ENCODE results near the gene FATE1. TPM values are rescaled to one million over a fixed set of nuclear protein-coding genes. Genes with fewer than 3 reads are reported as not detected.

Gene FATE1
- total and polyA plus RNA-seq, 2 donors, result 5.0 to 5.5 TPM

DNA sequence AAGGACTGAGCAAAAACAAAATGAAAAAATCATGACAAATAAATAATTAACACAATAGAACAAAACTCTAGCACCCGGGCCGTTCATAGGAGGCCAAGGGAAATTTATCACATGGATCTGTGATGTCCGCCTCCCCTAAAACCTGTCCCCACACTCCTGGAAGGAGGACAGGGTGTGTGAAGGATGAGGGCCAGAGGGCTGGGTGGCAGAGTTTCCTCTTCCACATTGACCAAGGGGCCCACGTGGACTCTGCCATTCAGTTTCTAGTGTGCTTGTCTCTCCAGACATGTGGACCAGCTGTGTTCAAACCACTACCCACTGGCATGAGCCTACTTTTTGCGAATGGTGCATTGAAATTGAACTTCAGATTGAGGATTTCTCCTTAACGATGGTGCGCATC lies 14.3 kb upstream of the FATE1 start:
- DNase-seq (ENCODE audit: low read depth in 6 of 9, low spot score in 9 of 9), result no peak
- H3K4me3 ChIP-seq (ENCODE audit: low read length in 2 of 2), result no peak overlapping the region
- peaks cover 0 to 2% of the 10 kb centered on the region in 2 donors for H3K27me3 ChIP-seq (ENCODE audit: control insufficient read depth in 2 of 2, insufficient read depth in 1 of 2, low read length in 1 of 2)
- 96% methylated on average over 7 of the region's 7 CpGs for WGBS
- H3K4me1 ChIP-seq (ENCODE audit: control insufficient read depth in 2 of 2, insufficient read depth in 2 of 2, low read length in 2 of 2), result no peaks in the 10 kb centered on the region
- H3K9me3 ChIP-seq (ENCODE audit: control insufficient read depth in 2 of 2, insufficient read depth in 1 of 2, low read length in 1 of 2), result no peaks in the 10 kb centered on the region
- H3K27ac ChIP-seq (ENCODE audit: low read depth in 1 of 2, low read length in 1 of 2), result no peak overlapping the region
- no peaks in the 10 kb centered on the region for H3K36me3 ChIP-seq (ENCODE audit: control insufficient read depth in 2 of 2, insufficient read depth in 2 of 2, low read length in 1 of 2)

GRCh38 chrX:151702026-151702714 lies 13.7 kb upstream of the FATE1 start:
- Histone ChIP-seq H3K4me1 (ENCODE audit: control insufficient read depth in 2 of 2, insufficient read depth in 2 of 2, low read length in 2 of 2) (no peaks in the 10 kb centered on the region), H3K27me3 (ENCODE audit: control insufficient read depth in 2 of 2, insufficient read depth in 1 of 2, low read length in 1 of 2) (peaks cover 0 to 2% of the 10 kb centered on the region in 2 donors), H3K27ac (ENCODE audit: low read depth in 1 of 2, low read length in 1 of 2) (no peak overlapping the region), H3K9me3 (ENCODE audit: control insufficient read depth in 2 of 2, insufficient read depth in 1 of 2, low read length in 1 of 2) (no peaks in the 10 kb centered on the region), H3K4me3 (ENCODE audit: low read length in 2 of 2) (no peak overlapping the region), H3K36me3 (ENCODE audit: control insufficient read depth in 2 of 2, insufficient read depth in 2 of 2, low read length in 1 of 2) (no peaks in the 10 kb centered on the region)
- 79% methylated on average over 9 of the region's 9 CpGs for WGBS
- no peak for DNase-seq (ENCODE audit: low read depth in 6 of 9, low spot score in 9 of 9)

DNA sequence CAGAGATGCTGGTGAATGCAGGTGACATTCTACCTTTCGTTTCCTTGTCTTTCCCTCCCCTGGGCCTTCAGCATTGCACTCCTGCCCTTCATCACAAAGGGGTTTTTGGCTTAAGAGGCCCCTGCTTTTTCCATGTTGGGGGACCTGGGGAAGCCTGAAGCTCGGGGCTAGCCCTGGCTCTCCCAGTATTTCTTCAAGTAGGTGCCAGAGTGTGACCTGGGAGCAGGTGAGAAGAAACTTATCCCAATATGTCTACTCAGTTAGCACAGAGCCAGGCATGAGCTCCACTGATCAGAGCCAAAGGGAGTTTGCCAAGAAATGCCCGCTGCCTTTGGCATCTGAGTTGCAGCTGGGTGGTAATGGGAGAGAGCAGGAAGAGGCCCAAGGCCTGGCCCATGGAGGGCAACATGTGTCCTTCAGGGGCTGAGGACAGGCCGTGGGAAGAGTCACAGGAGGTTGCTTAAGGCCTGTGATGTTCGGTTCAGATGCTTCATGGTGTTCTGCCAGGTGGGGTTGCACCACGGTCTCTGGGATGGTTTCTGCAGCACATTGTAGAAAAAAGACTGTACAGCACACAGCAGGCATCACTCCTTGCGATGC lies 13.0 kb upstream of the FATE1 start:
- Histone ChIP-seq H3K9me3 (ENCODE audit: control insufficient read depth in 2 of 2, insufficient read depth in 1 of 2, low read length in 1 of 2) (no peaks in the 10 kb centered on the region), H3K4me1 (ENCODE audit: control insufficient read depth in 2 of 2, insufficient read depth in 2 of 2, low read length in 2 of 2) (no peaks in the 10 kb centered on the region), H3K36me3 (ENCODE audit: control insufficient read depth in 2 of 2, insufficient read depth in 2 of 2, low read length in 1 of 2) (no peaks in the 10 kb centered on the region), H3K27ac (ENCODE audit: low read depth in 1 of 2, low read length in 1 of 2) (no peak overlapping the region), H3K27me3 (ENCODE audit: control insufficient read depth in 2 of 2, insufficient read depth in 1 of 2, low read length in 1 of 2) (peaks cover 0 to 2% of the 10 kb centered on the region in 2 donors), H3K4me3 (ENCODE audit: low read length in 2 of 2) (no peak overlapping the region)
- WGBS, result 86% methylated on average over 7 of the region's 7 CpGs
- no peak for DNase-seq (ENCODE audit: low read depth in 6 of 9, low spot score in 9 of 9)

GRCh38 chrX:151703487-151703886 lies 12.3 kb upstream of the FATE1 start:
- 70% methylated on average over 7 of the region's 7 CpGs for WGBS
- H3K4me1 ChIP-seq (ENCODE audit: control insufficient read depth in 2 of 2, insufficient read depth in 2 of 2, low read length in 2 of 2), result no peaks in the 10 kb centered on the region
- no peak overlapping the region for H3K4me3 ChIP-seq (ENCODE audit: low read length in 2 of 2)
- H3K27me3 ChIP-seq (ENCODE audit: control insufficient read depth in 2 of 2, insufficient read depth in 1 of 2, low read length in 1 of 2), result peaks cover 0 to 2% of the 10 kb centered on the region in 2 donors
- no peaks in the 10 kb centered on the region for H3K9me3 ChIP-seq (ENCODE audit: control insufficient read depth in 2 of 2, insufficient read depth in 1 of 2, low read length in 1 of 2)
- no peak overlapping the region for H3K27ac ChIP-seq (ENCODE audit: low read depth in 1 of 2, low read length in 1 of 2)
- DNase-seq (ENCODE audit: low read depth in 6 of 9, low spot score in 9 of 9), result no peak
- no peaks in the 10 kb centered on the region for H3K36me3 ChIP-seq (ENCODE audit: control insufficient read depth in 2 of 2, insufficient read depth in 2 of 2, low read length in 1 of 2)

DNA sequence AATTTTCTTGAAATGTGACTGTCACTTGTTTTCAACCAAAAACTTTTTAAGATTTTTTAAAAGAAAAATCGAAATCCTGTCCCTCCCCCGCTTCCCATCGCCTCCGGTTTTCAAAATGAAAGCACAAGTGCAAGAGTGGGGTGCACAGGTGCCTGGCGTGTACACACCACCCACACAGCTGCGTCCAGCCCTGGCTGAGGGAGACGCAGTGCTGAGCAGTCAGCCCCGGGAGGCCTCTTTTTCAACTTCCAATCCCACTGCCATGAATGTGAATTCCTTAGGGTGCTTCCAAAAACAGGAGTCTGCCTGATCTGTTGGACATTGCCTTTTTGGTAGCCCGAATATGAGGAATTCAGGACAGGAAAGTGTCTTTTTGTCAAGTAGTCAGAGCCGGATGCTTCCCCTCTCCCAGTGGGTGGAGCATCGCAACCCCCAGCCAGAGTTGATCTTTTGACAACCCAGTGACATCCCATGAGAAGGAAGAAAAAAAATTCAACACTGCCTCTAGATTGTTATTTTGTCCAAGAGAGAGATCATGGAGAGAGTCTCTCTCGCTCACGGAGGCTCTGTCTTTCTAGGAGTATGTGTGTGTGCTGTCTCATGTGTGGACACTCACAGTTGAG lies 11.7 kb upstream of the FATE1 start:
- Histone ChIP-seq H3K4me3 (ENCODE audit: low read length in 2 of 2) (no peak overlapping the region), H3K27ac (ENCODE audit: low read depth in 1 of 2, low read length in 1 of 2) (no peak overlapping the region), H3K9me3 (ENCODE audit: control insufficient read depth in 2 of 2, insufficient read depth in 1 of 2, low read length in 1 of 2) (no peaks in the 10 kb centered on the region), H3K27me3 (ENCODE audit: control insufficient read depth in 2 of 2, insufficient read depth in 1 of 2, low read length in 1 of 2) (peaks cover 0 to 2% of the 10 kb centered on the region in 2 donors), H3K4me1 (ENCODE audit: control insufficient read depth in 2 of 2, insufficient read depth in 2 of 2, low read length in 2 of 2) (no peaks in the 10 kb centered on the region), H3K36me3 (ENCODE audit: control insufficient read depth in 2 of 2, insufficient read depth in 2 of 2, low read length in 1 of 2) (no peaks in the 10 kb centered on the region)
- DNase-seq (ENCODE audit: low read depth in 6 of 9, low spot score in 9 of 9), result no peak
- 89% methylated on average over 13 of the region's 13 CpGs for WGBS

DNA sequence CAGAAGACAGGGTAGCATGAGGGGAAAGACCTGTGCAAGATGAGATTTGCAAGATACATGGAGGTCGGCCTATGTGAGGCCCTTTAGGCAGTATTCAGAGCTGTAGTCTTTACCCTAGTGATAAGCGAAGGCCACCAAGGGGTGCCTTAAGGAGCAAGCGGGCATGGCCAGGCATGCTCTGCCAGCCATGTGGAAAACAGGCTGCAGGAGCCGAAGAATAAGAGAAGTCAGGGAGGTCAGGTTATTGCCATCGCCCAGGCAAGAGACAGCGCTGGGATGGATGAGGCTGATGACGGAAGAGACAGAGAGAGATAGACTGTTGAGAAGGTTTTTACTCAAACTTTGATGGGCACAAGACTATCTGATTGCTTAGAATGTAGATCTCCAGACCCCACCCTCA lies 7.0 kb upstream of the FATE1 start:
- Histone ChIP-seq H3K4me3 (ENCODE audit: low read length in 2 of 2) (no peak overlapping the region), H3K36me3 (ENCODE audit: control insufficient read depth in 2 of 2, insufficient read depth in 2 of 2, low read length in 1 of 2) (no peaks in the 10 kb centered on the region), H3K9me3 (ENCODE audit: control insufficient read depth in 2 of 2, insufficient read depth in 1 of 2, low read length in 1 of 2) (no peaks in the 10 kb centered on the region), H3K27ac (ENCODE audit: low read depth in 1 of 2, low read length in 1 of 2) (no peak overlapping the region), H3K4me1 (ENCODE audit: control insufficient read depth in 2 of 2, insufficient read depth in 2 of 2, low read length in 2 of 2) (no peaks in the 10 kb centered on the region), H3K27me3 (ENCODE audit: control insufficient read depth in 2 of 2, insufficient read depth in 1 of 2, low read length in 1 of 2) (peaks cover 0 to 2% of the 10 kb centered on the region in 2 donors)
- no peak for DNase-seq (ENCODE audit: low read depth in 6 of 9, low spot score in 9 of 9)
- 98% methylated on average over 7 of the region's 7 CpGs for WGBS

DNA sequence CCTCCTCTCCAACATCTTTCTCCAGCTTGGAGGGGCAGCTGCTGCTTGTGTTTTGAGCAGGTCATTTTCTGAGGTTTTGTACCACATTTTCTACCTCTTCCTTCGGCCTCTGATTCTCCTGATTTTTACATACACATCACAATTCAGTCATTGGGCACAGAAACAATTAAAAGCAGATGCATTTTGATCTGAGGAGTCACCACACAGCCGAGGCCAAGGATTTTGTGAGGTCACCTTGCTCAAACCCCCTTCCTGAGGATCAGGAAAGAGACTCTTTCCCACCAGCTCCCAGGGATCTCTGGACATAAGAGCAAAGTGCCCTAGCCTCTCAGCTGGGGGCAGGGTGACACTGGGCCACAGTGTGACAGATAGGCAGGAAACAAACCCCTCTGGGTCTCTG lies 5.4 kb upstream of the FATE1 start:
- 85% methylated on average over 2 of the region's 2 CpGs for WGBS
- Histone ChIP-seq H3K36me3 (ENCODE audit: control insufficient read depth in 2 of 2, insufficient read depth in 2 of 2, low read length in 1 of 2) (no peaks in the 10 kb centered on the region), H3K27me3 (ENCODE audit: control insufficient read depth in 2 of 2, insufficient read depth in 1 of 2, low read length in 1 of 2) (no peaks in the 10 kb centered on the region)

DNA sequence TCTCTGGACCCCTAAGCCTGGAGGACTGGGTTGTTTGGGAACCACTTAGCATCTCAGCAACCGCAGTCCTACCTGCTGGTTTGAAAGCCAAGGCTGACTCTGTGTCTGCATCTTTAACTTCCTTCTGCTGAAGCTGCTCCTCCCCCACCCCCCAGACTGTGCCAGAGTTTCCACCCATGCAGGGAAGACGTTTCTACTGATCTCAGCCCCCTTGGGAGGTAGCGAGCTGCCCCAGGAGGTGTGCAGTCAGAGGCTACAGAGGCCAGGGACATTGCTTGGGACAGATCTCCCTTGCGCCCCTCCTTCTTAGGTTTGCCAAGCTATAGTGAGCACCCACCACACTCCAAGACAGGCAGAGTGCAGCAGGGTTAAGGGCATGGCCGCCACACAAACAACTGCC lies 4.7 kb upstream of the FATE1 start:
- no peaks in the 10 kb centered on the region for H3K36me3 ChIP-seq (ENCODE audit: control insufficient read depth in 2 of 2, insufficient read depth in 2 of 2, low read length in 1 of 2)
- WGBS, result 64% methylated on average over 5 of the region's 5 CpGs
- no peaks in the 10 kb centered on the region for H3K27me3 ChIP-seq (ENCODE audit: control insufficient read depth in 2 of 2, insufficient read depth in 1 of 2, low read length in 1 of 2)

More for the DNA sequence above, 5.4 kb upstream of the FATE1 start:
- H3K4me1 ChIP-seq (ENCODE audit: control insufficient read depth in 2 of 2, insufficient read depth in 2 of 2, low read length in 2 of 2), result no peaks in the 10 kb centered on the region
- DNase-seq (ENCODE audit: low read depth in 6 of 9, low spot score in 9 of 9), result no peak
- H3K9me3 ChIP-seq (ENCODE audit: control insufficient read depth in 2 of 2, insufficient read depth in 1 of 2, low read length in 1 of 2), result no peaks in the 10 kb centered on the region
- no peak overlapping the region for H3K27ac ChIP-seq (ENCODE audit: low read depth in 1 of 2, low read length in 1 of 2)
- no peak overlapping the region for H3K4me3 ChIP-seq (ENCODE audit: low read length in 2 of 2)

DNA sequence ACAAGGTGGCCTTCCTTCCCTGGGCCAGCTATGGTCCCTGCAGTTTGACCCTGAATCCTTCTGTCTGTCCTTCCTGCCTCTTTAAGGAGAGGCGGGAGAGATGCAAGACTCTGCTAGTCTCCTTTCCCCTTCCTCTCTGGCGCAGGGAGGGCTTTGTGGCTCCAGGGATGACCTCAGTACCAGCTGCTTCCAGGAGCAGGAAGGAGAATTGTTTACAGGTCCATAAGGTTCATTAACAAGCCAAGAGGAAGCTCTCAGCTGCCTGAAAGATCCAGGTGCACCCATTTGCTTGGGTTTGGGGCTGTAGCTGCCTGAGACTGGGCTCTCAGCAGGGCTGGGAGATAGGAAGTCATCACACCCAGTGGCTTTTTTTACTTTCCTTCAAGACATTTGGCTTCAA lies 4.0 kb upstream of the FATE1 start:
- DNase-seq (ENCODE audit: low read depth in 6 of 9, low spot score in 9 of 9), result no peak
- Histone ChIP-seq H3K4me1 (ENCODE audit: control insufficient read depth in 2 of 2, insufficient read depth in 2 of 2, low read length in 2 of 2) (no peaks in the 10 kb centered on the region), H3K27me3 (ENCODE audit: control insufficient read depth in 2 of 2, insufficient read depth in 1 of 2, low read length in 1 of 2) (no peaks in the 10 kb centered on the region), H3K4me3 (ENCODE audit: low read length in 2 of 2) (no peak overlapping the region), H3K36me3 (ENCODE audit: control insufficient read depth in 2 of 2, insufficient read depth in 2 of 2, low read length in 1 of 2) (no peaks in the 10 kb centered on the region), H3K9me3 (ENCODE audit: control insufficient read depth in 2 of 2, insufficient read depth in 1 of 2, low read length in 1 of 2) (no peaks in the 10 kb centered on the region), H3K27ac (ENCODE audit: low read depth in 1 of 2, low read length in 1 of 2) (no peak overlapping the region)
- 33% methylated on average over 2 of the region's 2 CpGs for WGBS

More for the DNA sequence above, 4.7 kb upstream of the FATE1 start:
- no peaks in the 10 kb centered on the region for H3K9me3 ChIP-seq (ENCODE audit: control insufficient read depth in 2 of 2, insufficient read depth in 1 of 2, low read length in 1 of 2)
- DNase-seq (ENCODE audit: low read depth in 6 of 9, low spot score in 9 of 9), result no peak
- H3K27ac ChIP-seq (ENCODE audit: low read depth in 1 of 2, low read length in 1 of 2), result no peak overlapping the region
- H3K4me1 ChIP-seq (ENCODE audit: control insufficient read depth in 2 of 2, insufficient read depth in 2 of 2, low read length in 2 of 2), result no peaks in the 10 kb centered on the region
- no peak overlapping the region for H3K4me3 ChIP-seq (ENCODE audit: low read length in 2 of 2)
